Effector memory CD4-positive, alpha-beta T cell (primary cell): ENCODE data around the gene CEP43.

Experiments used
- DNase-seq, 3 donors: peaks; one replicate each; pipeline ENCODE4 v3.0.0-alpha.2; 2020
- H3K27ac ChIP-seq: 2 replicates; pipeline ENCODE4 v1.7.0; 2013; ENCODE audit warnings: mild to moderate bottlenecking, low read length, moderate library complexity; ENCODE audit not compliant: insufficient read depth, poor library complexity, severe bottlenecking
- H3K27me3 ChIP-seq: replicated peaks from 2 replicates; pipeline ENCODE4 v1.7.0; 2013; ENCODE audit warnings: mild to moderate bottlenecking, low read length; ENCODE audit not compliant: insufficient read depth, control insufficient read depth, poor library complexity, severe bottlenecking
- H3K36me3 ChIP-seq: 2 replicates; pipeline ENCODE4 v1.7.0; 2013; ENCODE audit warnings: mild to moderate bottlenecking, low read length, moderate library complexity; ENCODE audit not compliant: control insufficient read depth, insufficient read depth
- H3K4me1 ChIP-seq: 2 replicates; pipeline ENCODE4 v1.7.0; 2013; ENCODE audit warnings: low read length, mild to moderate bottlenecking; ENCODE audit not compliant: control insufficient read depth, insufficient read depth, poor library complexity, severe bottlenecking
- H3K4me3 ChIP-seq: 2 replicates; pipeline ENCODE4 v1.7.0; 2013; ENCODE audit warnings: low read length, low read depth, mild to moderate bottlenecking; ENCODE audit not compliant: insufficient read depth, poor library complexity, severe bottlenecking
- H3K9me3 ChIP-seq: 2 replicates; pipeline ENCODE4 v1.7.0; 2013; ENCODE audit warnings: mild to moderate bottlenecking, low read length, moderate library complexity; ENCODE audit not compliant: control insufficient read depth

Gene CEP43

GRCh38 chr6:166969390-166970002 lies 29.7 kb upstream of the CEP43 start:
- Histone ChIP-seq H3K36me3 (no peaks in the 10 kb centered on the region), H3K4me1 (peaks cover 20% of the 10 kb centered on the region), H3K4me3 (no peak overlapping the region), H3K9me3 (no peaks in the 10 kb centered on the region), H3K27me3 (no peaks in the 10 kb centered on the region), H3K27ac (peak overlapping the region; percentile 32)
- no peak for DNase-seq

DNA sequence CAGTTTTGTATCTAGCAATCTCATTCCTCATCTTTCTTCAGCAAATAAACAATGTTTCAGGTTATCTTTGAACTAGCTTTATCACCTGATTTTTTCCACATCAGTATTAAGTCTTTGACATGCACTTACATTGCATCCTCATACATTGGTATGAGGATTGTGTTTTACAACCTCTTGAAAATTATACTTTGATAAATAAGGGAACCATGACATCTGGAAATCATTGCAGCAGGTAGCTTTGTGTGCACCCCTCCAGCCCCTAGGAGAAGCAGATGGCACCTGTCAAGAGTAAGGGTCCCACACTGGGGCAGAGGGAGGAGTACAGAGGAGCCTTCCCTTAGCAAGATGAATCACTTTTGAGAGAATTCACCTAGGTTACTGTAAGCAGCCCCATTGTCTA lies 29.1 kb upstream of the CEP43 start:
- Histone ChIP-seq H3K4me3 (no peak overlapping the region), H3K4me1 (peaks cover 20% of the 10 kb centered on the region), H3K27ac (peak overlapping the region; percentile 32), H3K36me3 (no peaks in the 10 kb centered on the region), H3K9me3 (no peaks in the 10 kb centered on the region), H3K27me3 (no peaks in the 10 kb centered on the region)
- DNase-seq: no peak

DNA sequence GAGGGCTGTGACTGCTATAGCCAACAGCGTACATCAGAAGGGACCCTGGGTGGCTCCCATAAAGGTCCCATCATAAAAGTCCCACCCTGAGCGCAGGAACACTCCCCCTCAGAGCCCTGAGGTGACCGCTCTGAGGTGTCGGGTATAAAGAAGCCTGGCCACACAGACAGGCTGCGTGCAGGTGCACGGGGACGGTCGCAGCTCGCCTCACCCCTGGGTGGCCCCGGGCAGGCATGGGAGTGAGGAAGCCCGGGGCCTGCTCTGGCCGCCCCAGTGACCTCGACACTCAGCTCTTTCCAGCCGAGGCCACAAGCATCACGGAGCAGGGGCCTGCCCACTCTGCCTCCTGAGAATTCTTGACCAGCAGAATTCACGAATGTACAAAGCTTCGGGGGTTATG lies 28.4 kb upstream of the CEP43 start:
- Histone ChIP-seq H3K36me3 (no peaks in the 10 kb centered on the region), H3K27me3 (no peaks in the 10 kb centered on the region), H3K4me3 (no peak overlapping the region), H3K4me1 (peaks cover 20% of the 10 kb centered on the region), H3K9me3 (no peaks in the 10 kb centered on the region), H3K27ac (no peak overlapping the region)
- no peak for DNase-seq

DNA sequence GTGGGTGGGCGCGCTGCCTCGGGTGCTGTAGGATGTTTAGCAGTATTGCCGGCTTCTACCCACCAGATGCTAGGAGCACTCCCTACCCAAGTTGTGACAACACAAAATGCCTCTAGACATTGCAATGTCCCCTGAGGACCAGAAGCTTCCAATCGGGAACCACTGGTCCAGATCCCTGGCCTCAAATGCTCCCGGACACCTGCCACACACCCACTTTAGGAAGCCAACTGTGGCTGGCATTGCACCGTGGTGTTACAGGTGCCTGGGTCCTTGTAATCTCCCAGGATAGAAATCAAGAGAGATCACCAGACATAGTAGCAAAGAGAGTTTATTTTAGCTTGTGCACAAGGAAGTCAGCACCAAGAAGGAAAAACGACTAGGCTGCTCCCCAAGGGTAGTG lies 27.9 kb upstream of the CEP43 start:
- H3K27me3 ChIP-seq: no peaks in the 10 kb centered on the region
- no peak overlapping the region for H3K4me3 ChIP-seq
- no peaks in the 10 kb centered on the region for H3K36me3 ChIP-seq
- no peak for DNase-seq
- peaks cover 20% of the 10 kb centered on the region for H3K4me1 ChIP-seq
- H3K27ac ChIP-seq: no peak overlapping the region
- H3K9me3 ChIP-seq: no peaks in the 10 kb centered on the region

GRCh38 chr6:166972101-166972500 lies 27.1 kb upstream of the CEP43 start:
- Histone ChIP-seq H3K27ac (no peak overlapping the region), H3K4me3 (no peak overlapping the region), H3K9me3 (no peaks in the 10 kb centered on the region), H3K4me1 (peaks cover 20% of the 10 kb centered on the region), H3K36me3 (no peaks in the 10 kb centered on the region), H3K27me3 (no peaks in the 10 kb centered on the region)
- DNase-seq: no peak

DNA sequence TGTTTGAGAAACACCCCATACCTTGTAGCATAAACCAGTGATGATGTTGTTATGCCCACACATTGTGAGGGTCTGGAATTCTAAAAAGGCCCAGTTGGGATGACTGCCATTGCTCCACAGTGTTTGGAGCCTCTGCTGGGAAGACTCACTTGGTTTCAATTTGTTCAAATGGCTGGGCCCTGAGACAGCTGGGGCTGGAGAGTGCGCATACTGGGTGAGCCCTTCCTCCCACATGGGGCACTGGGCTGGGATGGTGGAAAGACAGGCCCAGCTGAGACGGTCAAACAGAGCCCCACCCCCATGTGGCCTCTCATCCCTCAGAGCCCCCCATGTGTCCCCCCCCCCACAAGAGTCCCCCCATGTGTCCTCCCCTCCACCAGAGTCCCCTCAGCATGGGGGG lies 22.6 kb upstream of the CEP43 start:
- H3K36me3 ChIP-seq: no peaks in the 10 kb centered on the region
- no peaks in the 10 kb centered on the region for H3K27me3 ChIP-seq
- no peak overlapping the region for H3K27ac ChIP-seq
- no peak for DNase-seq
- no peaks in the 10 kb centered on the region for H3K9me3 ChIP-seq
- H3K4me1 ChIP-seq: no peaks in the 10 kb centered on the region
- H3K4me3 ChIP-seq: no peak overlapping the region

GRCh38 chr6:166977621-166978525 lies 21.3 kb upstream of the CEP43 start:
- Histone ChIP-seq H3K9me3 (no peaks in the 10 kb centered on the region), H3K27me3 (no peaks in the 10 kb centered on the region), H3K27ac (no peak overlapping the region), H3K36me3 (no peaks in the 10 kb centered on the region), H3K4me3 (no peak overlapping the region), H3K4me1 (no peaks in the 10 kb centered on the region)
- DNase-seq: no peak

GRCh38 chr6:166980738-166981137 lies 18.5 kb upstream of the CEP43 start:
- H3K4me3 ChIP-seq: no peak overlapping the region
- no peak overlapping the region for H3K27ac ChIP-seq
- DNase-seq: no peak
- H3K4me1 ChIP-seq: no peaks in the 10 kb centered on the region
- no peaks in the 10 kb centered on the region for H3K9me3 ChIP-seq
- no peaks in the 10 kb centered on the region for H3K27me3 ChIP-seq
- H3K36me3 ChIP-seq: no peaks in the 10 kb centered on the region

DNA sequence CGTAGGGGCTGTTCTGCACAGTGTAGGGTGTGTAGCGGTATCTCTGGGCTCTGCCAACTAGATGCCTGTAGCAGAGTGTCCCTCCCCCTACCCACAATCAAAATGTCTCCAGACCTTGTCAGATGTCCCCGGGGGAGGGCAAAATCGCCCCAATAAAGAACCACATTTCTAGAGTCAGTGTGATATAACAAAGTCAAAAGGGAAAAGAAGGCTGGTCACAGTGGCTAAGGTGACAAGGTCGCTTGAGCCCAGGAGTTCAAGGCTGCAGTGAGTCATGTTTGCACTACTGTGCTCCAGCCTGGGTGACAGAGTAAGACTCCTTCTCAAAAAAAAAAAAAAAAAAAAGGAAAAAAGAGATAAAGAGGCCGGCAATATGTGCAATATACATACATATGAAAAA lies 11.7 kb upstream of the CEP43 start:
- Histone ChIP-seq H3K36me3 (peaks cover 2% of the 10 kb centered on the region), H3K9me3 (no peaks in the 10 kb centered on the region), H3K4me3 (no peak overlapping the region), H3K27me3 (no peaks in the 10 kb centered on the region), H3K27ac (no peak overlapping the region), H3K4me1 (peaks cover 5% of the 10 kb centered on the region)
- DNase-seq: no peak

- no peak for DNase-seq
- Histone ChIP-seq H3K27ac (no peak overlapping the region), H3K4me3 (no peak overlapping the region), H3K36me3 (peaks cover 3% of the 10 kb centered on the region), H3K4me1 (peaks cover 5% of the 10 kb centered on the region), H3K27me3 (no peaks in the 10 kb centered on the region), H3K9me3 (no peaks in the 10 kb centered on the region)
Measured at GRCh38 chr6:166987930-166988329, 11.3 kb upstream of the CEP43 start.
